ENCODE data around the gene PHLPP1.

Gene PHLPP1

GRCh38 chr18:62810682-62811081 is 95.3 kb downstream of the PHLPP1 start:
- DNase-seq (ENCODE audit: low read depth), result no peak

GRCh38 chr18:62811674-62812073 is 96.3 kb downstream of the PHLPP1 start:
- no peak for DNase-seq (ENCODE audit: low read depth)

DNA sequence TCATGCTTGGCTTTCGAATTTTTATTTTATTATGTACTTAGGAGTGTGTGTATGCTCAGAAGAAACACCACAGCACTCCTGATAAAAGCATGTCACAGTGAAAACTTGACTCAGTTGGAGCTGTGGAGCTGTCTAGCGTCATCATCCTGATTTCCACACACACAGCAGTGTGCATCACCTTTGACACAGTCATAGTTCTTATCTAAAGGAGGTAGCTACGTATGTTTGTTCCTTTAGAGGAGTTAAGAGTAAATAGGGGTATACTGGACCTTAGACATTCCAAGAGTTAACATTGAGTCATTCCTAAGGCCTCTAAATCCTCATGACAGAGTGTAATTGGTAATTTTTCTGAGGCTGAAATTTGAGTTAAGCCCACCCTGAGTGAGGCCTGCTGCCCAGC is 96.9 kb downstream of the PHLPP1 start:
- DNase-seq (ENCODE audit: low read depth), result no peak

DNA sequence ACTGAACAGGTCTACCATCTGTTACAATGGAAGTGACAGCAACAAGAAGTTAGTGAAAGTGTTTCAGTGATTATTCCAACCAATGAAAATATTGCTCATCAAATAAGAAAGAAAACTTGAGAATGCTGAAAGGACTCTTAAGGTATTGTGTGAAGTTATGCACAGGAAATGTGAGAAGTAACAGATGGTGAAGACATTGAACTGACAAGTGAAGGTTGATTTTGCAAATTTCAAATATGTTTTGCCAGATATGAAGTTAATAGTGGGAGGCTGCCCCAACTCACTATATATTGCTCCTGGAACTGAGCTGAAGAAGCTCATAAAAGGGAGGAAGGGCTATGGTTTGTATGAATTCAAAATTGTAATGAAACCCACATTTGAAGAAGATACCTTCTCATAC is 97.5 kb downstream of the PHLPP1 start:
- DNase-seq (ENCODE audit: low read depth), result no peak

DNA sequence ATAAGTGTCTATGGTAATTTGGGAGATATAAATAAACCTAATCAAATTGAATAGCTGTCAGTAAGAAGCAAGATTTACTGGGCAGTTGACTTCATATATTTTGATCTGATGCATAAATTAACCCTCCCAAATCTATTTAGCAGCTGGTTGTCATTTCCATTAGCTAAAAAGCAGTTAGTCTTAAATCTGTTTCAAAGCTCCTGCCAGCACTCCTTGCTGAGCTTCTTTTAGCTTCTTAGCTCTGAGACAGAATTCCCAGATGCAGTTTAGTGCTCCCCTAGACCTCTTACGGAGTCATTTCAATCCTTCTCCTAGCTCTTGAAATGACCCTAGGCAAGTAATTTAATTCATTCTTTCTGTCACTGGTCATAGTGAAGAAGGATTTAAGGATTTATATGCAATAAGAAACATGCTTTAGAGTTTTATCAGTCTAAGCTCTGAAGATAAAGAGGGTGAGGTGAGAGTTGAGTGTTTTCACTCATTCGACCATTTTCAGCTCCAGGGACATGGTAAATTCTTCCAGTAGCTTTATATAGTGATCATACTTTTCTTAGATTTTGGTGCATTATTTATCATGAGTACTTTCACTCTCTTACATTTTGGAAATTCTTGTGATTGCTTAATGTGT is 98.9 kb downstream of the PHLPP1 start:
- DNase-seq (ENCODE audit: low read depth), result no peak

- DNase-seq (ENCODE audit: low read depth), result no peak
Observed at GRCh38 chr18:62825382-62825781, 110.0 kb downstream of the PHLPP1 start.

DNA sequence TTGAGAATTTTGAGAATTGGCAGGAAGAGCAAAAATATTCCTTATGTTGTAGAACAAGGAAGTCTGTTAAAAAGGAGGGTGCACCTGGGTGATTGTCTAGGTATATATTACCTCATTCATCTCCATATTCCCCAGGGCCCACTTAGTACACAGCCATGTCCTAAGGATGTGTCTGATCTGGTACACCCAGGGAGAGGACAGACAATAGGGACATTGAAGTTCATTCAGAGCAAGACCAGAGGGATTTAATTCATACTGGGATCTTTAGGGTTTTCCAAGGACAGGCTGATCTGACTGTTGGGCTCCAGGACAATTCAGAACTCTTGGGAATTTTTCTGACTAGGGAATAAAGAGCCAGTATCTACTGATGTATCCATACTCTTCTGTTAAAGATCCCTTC is 112.1 kb downstream of the PHLPP1 start:
- no peak for DNase-seq (ENCODE audit: low read depth)

DNA sequence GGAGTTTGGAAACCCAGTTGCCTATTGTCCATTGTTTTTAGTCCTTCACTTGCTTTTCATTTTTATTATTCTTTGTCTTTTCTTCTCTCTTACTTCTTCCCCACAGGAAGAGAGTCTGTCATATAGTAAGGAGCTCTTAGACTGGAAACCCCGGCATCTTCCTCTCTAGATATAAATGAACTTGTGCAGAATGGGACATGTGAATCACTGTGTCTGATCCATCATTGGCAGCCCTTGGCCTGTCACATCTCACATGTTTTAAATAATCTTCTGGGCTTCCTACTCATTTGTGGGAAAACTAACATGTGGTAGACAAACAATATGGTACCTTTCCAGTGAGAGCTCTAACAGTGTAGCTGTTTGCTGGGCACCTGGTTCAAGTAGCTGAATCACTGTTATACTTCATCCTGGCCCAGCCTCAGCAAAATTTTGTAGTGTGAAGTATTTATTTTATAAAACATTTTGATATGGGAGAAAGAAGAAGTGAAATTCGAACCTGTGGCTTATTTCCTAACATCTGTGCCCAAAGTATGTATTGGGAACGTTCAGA is 112.8 kb downstream of the PHLPP1 start:
- no peak for DNase-seq (ENCODE audit: low read depth)

DNA sequence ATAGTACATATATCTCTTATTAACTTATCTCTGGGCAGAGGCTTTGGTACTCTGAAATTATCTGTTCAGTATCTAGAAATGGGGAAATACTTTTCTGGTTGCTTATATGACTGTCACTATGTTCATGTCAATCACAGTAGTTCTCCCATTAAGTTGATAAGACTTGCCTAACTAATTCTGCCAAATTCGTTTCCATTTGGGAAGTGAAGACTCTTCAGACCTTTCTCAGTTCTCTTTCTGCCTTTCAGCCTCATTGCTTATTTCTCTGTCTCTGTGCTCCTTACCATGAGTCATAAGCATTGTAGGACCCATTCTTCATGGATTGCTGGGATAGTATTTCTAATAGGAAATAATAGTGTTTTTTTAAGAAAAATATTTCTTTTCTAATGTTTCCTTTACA is 113.5 kb downstream of the PHLPP1 start:
- no peak for DNase-seq (ENCODE audit: low read depth)

- no peak for DNase-seq (ENCODE audit: low read depth)
Observed at GRCh38 chr18:62829936-62830335, 114.6 kb downstream of the PHLPP1 start.

DNA sequence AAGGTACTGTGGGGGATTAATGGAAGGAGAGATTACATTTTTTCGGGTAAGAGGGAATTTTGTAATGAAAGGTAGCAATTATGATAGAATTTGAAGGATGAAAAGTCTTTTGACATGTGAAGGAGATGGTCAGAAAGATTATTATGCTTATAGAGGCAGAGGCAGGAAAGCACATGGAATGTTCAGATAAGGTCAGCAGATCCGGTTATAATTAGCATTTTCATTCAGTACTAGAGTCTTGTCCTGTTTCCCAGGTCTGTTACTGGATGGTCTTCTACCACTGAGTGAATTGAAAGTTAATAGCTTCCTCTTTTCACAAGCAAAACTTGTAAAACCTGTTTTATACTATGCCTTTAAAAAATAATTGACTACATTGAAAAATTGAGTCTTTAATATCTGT is 116.9 kb downstream of the PHLPP1 start:
- DNase-seq (ENCODE audit: low read depth), result no peak

DNA sequence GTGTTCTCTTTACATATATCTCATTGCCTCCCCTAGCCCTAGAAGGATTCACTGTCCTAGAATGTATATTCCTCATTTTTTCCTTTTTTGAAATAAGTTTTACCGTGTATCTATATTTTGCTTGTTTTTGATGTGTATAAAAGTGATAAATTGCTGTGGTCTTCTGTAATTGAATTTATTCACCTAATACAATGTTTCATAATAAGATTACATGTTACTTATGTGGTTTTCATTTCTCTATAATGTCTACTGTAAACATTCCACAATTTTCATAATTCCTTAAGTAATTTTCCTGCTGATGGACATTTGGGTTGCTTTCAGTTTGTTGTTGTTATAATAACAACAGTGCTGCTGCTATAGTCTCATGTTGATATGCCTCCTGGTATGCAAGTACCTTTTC is 118.2 kb downstream of the PHLPP1 start:
- DNase-seq (ENCODE audit: low read depth), result no peak

- no peak for DNase-seq (ENCODE audit: low read depth)
Observed at GRCh38 chr18:62834715-62835114, 119.4 kb downstream of the PHLPP1 start.

DNA sequence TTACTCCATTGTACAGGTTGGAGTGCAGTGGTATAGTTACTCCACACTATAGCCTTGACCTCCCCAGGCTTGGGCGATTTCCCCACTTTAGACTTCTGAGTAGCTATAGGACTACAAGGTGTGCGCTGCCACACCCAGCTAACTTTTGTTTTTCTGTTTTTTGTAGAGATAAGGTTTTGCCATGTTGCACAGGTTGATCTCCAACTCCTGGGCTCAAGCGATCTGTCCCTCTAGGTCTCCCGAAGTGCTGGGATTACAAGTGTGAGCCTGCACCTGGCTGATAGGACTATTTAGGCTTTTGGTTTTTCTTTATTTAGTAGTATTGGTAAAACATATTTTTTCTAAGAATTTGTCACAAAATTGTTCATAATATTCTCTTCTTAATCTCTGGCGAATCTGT is 121.7 kb downstream of the PHLPP1 start:
- DNase-seq (ENCODE audit: low read depth), result no peak

DNA sequence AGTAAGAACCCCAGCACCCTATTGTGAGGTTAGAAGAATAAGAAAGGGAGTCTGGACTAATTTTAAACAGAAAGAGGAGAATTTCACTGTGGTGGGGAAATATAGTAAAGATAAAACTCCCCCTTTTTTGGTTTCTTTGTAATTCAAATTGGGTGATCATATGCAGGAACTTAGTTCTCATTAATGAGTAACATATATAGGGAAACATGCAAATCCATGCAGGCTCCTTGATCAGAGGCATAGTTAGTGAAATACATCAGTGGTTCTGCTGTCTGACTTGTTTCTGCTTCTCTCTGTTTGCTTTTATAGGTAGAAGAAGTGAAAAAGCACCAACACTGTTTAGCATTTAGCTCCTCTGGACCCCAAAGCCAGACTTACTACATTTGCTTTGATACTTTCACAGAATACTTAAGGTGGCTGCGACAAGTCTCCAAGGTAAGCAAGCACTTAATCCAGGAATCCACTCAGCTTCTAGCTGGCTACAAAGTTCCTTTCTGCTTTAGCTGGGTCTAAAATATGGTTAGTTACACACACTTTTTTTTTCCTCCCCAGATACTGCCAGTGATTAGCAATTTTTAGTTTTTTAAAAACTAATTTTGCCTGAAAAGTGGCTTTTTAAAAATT is 123.2 kb downstream of the PHLPP1 start:
- DNase-seq (ENCODE audit: low read depth), result no peak

GRCh38 chr18:62839874-62840713 is 124.8 kb downstream of the PHLPP1 start:
- DNase-seq (ENCODE audit: low read depth), result no peak

DNA sequence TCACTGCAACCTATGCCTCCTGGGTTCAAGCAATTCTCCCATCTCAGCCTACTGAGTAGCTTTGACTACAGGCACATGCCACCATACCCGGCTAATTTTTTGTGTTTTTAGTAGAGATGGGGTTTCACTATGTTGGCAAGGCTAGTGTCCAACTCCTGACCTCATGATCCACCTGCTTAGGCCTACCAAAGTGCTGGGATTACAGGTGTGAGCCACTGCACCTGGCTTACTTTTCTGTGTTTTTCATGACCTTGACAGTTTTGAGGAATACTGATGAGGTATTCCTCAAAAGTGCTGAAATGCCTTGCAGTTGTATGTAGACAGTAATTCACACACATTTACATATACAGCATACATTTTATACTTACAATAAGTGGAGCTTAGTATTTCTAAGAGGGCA is 126.1 kb downstream of the PHLPP1 start:
- DNase-seq (ENCODE audit: low read depth), result no peak

DNA sequence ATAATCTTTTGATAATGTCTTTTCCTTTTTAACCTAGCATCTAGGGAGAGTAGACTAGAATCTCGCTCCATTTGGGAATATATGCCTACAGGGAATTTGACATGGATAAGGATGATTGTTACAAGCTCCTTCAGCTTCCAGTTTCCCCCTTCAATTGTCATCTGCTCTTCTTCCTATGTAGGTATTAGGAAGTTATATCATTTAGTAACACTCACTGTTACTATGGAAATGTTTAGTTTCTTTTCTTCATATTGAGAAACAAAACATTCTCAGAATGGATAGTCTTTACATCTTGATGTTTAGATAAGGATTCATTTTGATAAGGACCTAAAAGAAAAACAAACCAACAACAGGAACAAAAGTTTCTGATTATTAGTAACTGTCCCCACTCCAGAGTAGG is 127.6 kb downstream of the PHLPP1 start:
- no peak for DNase-seq (ENCODE audit: low read depth)

GRCh38 chr18:62844850-62845643 is 129.7 kb downstream of the PHLPP1 start:
- peak; percentile 12 for DNase-seq (ENCODE audit: low read depth)

DNA sequence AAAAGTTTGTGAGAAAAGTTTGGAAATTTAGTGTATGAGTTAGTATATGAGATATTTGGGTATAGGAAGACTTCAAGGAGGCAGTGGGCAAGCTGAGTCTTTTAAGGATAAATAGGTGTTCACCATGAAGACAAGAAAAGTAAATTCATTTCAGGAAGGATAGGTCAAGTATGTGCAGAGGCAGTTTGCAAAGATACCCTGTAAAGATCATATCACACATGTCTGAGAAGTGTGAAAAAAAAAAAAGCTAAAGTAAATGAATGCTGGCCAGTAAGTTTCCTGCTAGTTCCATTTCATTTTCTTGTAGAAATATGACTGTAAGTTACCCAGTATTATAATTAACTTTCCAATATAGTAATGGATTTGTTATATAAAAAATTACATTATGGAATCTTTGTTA is 131.0 kb downstream of the PHLPP1 start:
- DNase-seq (ENCODE audit: low read depth), result no peak

DNA sequence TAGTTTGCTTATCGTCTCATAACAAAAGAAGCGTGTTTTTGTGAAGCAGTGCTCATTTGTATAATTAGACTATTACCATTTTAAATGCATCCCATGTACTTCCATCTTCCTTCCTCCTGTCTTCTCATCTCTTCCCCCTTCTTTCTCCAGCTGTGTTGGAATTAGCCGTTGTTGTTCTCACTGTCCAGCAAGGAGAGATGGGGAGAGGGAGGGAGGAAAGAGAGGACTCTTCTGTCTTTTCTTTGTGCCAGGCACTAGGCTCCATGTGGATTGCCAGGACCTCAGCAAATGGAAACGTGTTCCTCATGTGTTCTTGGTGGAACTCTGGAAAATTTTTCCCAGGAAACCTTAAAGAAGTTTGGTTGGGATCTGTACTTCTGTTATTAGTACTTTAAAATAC is 131.7 kb downstream of the PHLPP1 start:
- DNase-seq (ENCODE audit: low read depth), result no peak

GRCh38 chr18:62848946-62849345 is 133.6 kb downstream of the PHLPP1 start:
- DNase-seq (ENCODE audit: low read depth), result no peak
